Measurements from ENCODE around the gene BACH2.

Gene BACH2

GRCh38 chr6:90127595-90127994 is 169.0 kb downstream of the BACH2 start:
- no peak overlapping the region for H3K4me3 ChIP-seq (replicated peaks; ENCODE audit: insufficient read depth, low read length)
- H3K27ac ChIP-seq (replicated peaks) = no peak overlapping the region
- TF ChIP-seq SPI1 (IDR thresholded peaks at IDR 0.05; ENCODE audit: borderline replicate concordance, low read depth) (no peak), POLR2AphosphoS5 (IDR thresholded peaks at IDR 0.05; ENCODE audit: low read depth) (no peak), REST (IDR thresholded peaks at IDR 0.05; ENCODE audit: insufficient replicate concordance, low read depth) (no peak), GABPA (IDR thresholded peaks at IDR 0.05; ENCODE audit: low read depth) (no peak)
- DNase-seq (ENCODE audit: low read depth in 1 of 2, low spot score in 1 of 2) = no peak
- H3K27me3 ChIP-seq (ENCODE audit: insufficient read depth, poor library complexity, severe bottlenecking) = no peaks in the 10 kb centered on the region

- Histone ChIP-seq H3K27ac (replicated peaks) (no peak overlapping the region), H3K27me3 (ENCODE audit: insufficient read depth, poor library complexity, severe bottlenecking) (no peaks in the 10 kb centered on the region), H3K4me3 (replicated peaks; ENCODE audit: insufficient read depth, low read length) (no peak overlapping the region)
- TF ChIP-seq CTCF (IDR thresholded peaks at IDR 0.05; ENCODE audit: insufficient read depth, low read length) (no peak), SPI1 (IDR thresholded peaks at IDR 0.05; ENCODE audit: borderline replicate concordance, low read depth) (no peak), REST (IDR thresholded peaks at IDR 0.05; ENCODE audit: insufficient replicate concordance, low read depth) (no peak), GABPA (IDR thresholded peaks at IDR 0.05; ENCODE audit: low read depth) (no peak), POLR2AphosphoS5 (IDR thresholded peaks at IDR 0.05; ENCODE audit: low read depth) (no peak)
- no peak for DNase-seq (ENCODE audit: low read depth in 1 of 2, low spot score in 1 of 2)
Observed at GRCh38 chr6:90126839-90127238, 169.8 kb downstream of the BACH2 start.

- Histone ChIP-seq H3K27ac (replicated peaks) (no peak overlapping the region), H3K27me3 (ENCODE audit: insufficient read depth, poor library complexity, severe bottlenecking) (no peaks in the 10 kb centered on the region), H3K4me3 (replicated peaks; ENCODE audit: insufficient read depth, low read length) (no peak overlapping the region)
- TF ChIP-seq SPI1 (IDR thresholded peaks at IDR 0.05; ENCODE audit: borderline replicate concordance, low read depth) = no peak
- TF ChIP-seq REST (IDR thresholded peaks at IDR 0.05; ENCODE audit: insufficient replicate concordance, low read depth) = no peak
- no peak for TF ChIP-seq POLR2AphosphoS5 (IDR thresholded peaks at IDR 0.05; ENCODE audit: low read depth)
- no peak for TF ChIP-seq CTCF (IDR thresholded peaks at IDR 0.05; ENCODE audit: insufficient read depth, low read length)
- no peak for TF ChIP-seq GABPA (IDR thresholded peaks at IDR 0.05; ENCODE audit: low read depth)
- no peak for DNase-seq (ENCODE audit: low read depth in 1 of 2, low spot score in 1 of 2)
Observed at GRCh38 chr6:90126181-90126580, 170.5 kb downstream of the BACH2 start.
